Coronary artery (tissue), 2 donors: ENCODE data around the gene ATP13A2.

ENCODE experiments used
- DNase-seq: peaks from one replicate; pipeline ENCODE4 v3.0.0-alpha.2; 2017; ENCODE audit warnings: low spot score
- H3K27ac ChIP-seq, 2 donors: fragments of 200-600 bp; sonication (generic); one replicate each; pipeline ENCODE4 v1.5.1; 2016 to 2019
- H3K4me3 ChIP-seq: fragments of 200-600 bp; sonication (generic); 2 replicates; pipeline ENCODE4 v1.5.1; 2016; ENCODE audit warnings: mild to moderate bottlenecking, moderate library complexity
- TF ChIP-seq, protein P1 (sequence below): fragments of 200-600 bp; sonication (generic); IDR thresholded peaks from one replicate; pipeline ENCODE4 v1.5.1; 2019; ENCODE audit warnings: antibody characterized with exemption

The ATP13A2 gene

GRCh38 chr1:17045634-17046333 lies 34.1 kb upstream of the ATP13A2 start:
- no peak for DNase-seq
- TF ChIP-seq, protein P1, sequence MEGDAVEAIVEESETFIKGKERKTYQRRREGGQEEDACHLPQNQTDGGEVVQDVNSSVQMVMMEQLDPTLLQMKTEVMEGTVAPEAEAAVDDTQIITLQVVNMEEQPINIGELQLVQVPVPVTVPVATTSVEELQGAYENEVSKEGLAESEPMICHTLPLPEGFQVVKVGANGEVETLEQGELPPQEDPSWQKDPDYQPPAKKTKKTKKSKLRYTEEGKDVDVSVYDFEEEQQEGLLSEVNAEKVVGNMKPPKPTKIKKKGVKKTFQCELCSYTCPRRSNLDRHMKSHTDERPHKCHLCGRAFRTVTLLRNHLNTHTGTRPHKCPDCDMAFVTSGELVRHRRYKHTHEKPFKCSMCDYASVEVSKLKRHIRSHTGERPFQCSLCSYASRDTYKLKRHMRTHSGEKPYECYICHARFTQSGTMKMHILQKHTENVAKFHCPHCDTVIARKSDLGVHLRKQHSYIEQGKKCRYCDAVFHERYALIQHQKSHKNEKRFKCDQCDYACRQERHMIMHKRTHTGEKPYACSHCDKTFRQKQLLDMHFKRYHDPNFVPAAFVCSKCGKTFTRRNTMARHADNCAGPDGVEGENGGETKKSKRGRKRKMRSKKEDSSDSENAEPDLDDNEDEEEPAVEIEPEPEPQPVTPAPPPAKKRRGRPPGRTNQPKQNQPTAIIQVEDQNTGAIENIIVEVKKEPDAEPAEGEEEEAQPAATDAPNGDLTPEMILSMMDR, result peak; percentile 73
- H3K27ac ChIP-seq, result peak overlapping the region in 1 of 2 donors; percentile 9
- peak overlapping the region; percentile 23 for H3K4me3 ChIP-seq

DNA sequence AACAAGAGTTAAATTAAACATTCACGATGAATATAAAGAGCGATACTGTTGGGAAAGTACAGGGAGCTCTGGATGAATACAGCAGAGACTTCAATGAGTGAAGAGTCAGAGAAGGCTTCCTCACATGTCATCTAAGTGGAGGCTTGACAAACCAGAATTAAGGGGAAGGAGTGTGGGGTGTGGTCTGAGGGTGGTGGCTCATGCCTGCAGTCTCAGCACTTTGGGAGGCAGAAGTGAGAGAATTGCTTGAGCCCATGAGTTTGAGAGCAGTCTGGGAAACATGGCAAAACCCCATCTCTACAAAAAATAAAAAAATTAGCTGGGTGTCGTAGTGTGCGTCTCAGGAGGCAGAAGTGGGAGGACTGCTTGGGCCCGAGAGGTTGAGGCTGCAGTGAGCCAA lies 33.4 kb upstream of the ATP13A2 start:
- Histone ChIP-seq H3K27ac (no peak overlapping the region), H3K4me3 (no peak overlapping the region)
- no peak for DNase-seq
- TF ChIP-seq, protein P1, result no peak

DNA sequence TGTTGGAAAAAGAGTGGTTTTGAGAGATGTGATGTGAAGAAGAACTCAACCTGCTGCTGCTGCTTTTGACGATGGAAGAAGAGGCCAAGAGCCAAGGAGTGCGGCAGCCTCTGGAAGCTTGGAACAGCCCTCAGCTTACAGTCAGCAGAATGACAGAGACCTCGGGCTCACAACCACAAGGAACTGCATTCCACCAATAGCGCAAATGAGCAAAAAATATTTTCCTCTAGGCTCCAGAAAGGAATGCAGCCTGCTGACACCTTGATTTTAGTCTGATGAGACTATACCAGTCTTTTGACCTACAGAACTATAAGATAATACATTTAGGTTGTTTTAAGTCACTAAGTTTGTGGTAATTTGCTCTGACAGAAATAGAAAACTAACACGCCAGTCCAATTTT lies 31.9 kb upstream of the ATP13A2 start:
- no peak overlapping the region for H3K4me3 ChIP-seq
- H3K27ac ChIP-seq, result no peak overlapping the region
- DNase-seq, result no peak
- TF ChIP-seq, protein P1, result no peak

GRCh38 chr1:17040135-17040534 lies 28.4 kb upstream of the ATP13A2 start:
- no peak for DNase-seq
- no peak overlapping the region for H3K4me3 ChIP-seq
- TF ChIP-seq, protein P1, result no peak
- H3K27ac ChIP-seq, result no peak overlapping the region

- H3K27ac ChIP-seq, result no peak overlapping the region
- TF ChIP-seq, protein P1, result no peak
- DNase-seq, result no peak
- no peak overlapping the region for H3K4me3 ChIP-seq
These were observed 27.8 kb upstream of the ATP13A2 start for GRCh38 chr1:17039522-17039921.

DNA sequence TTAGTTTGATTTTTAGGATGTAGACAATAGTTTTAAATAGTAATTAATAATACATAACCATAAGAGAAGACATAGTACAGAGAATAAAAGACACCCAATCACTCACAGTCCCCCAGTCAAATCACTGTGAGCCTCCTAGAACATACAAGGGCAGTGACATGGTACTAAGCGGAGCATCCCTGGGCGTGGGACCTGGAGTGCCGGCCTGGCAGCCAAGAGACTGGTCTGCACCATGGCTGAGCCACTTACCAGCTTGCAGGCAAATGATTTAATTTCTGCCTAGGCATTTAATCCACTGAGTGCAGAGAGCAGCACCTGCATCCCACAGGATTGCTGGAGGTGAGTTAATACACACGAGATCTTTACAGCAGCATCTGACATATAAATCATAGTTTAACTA lies 21.8 kb upstream of the ATP13A2 start:
- no peak overlapping the region for H3K4me3 ChIP-seq
- TF ChIP-seq, protein P1, result no peak
- no peak overlapping the region for H3K27ac ChIP-seq
- no peak for DNase-seq

DNA sequence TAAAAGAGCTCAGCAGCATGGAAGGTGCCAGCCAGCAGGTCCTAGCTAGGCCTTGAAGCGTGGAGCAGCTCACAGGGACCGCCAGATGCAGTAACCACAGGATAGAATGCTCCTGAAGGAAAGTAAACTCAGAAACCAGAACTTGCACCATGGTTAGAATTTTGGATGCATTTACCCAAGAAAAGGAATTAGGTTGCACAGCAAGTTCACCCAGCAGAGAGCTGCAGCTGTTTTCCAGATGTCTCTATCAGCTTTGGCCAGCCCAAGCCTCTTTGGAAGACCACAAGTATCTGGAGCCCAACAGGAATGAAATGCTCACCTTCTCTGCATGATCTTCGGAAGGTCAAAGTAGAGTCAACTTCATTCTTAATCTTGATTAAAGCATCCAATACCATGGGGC lies 21.0 kb upstream of the ATP13A2 start:
- H3K27ac ChIP-seq, result no peak overlapping the region
- DNase-seq, result no peak
- H3K4me3 ChIP-seq, result no peak overlapping the region
- TF ChIP-seq, protein P1, result no peak
